CD4-positive, alpha-beta T cell (primary cell): Measurements from ENCODE around the gene NRXN3. TPM values are rescaled to one million over a fixed set of nuclear protein-coding genes. Genes with fewer than 3 reads are reported as not detected.

Source experiments
- ATAC-seq: fragments of 200-7000 bp; cut with Tn5 transposase; one replicate; pipeline ENCODE4 v1.10.0; 2022; ENCODE audit warnings: mild to moderate bottlenecking; ENCODE audit not compliant: poor library complexity
- CTCF ChIA-PET: fragments of 350-600 bp; sonication (Branson Sonifier 250); formaldehyde crosslinking; loops from one replicate; lab custom pipeline; 2021; ENCODE audit warnings: antibody characterized with exemption, inconsistent platforms; lab: Charles Lee
- POLR2A ChIA-PET: fragments of 350-600 bp; sonication (Branson Sonifier 250); formaldehyde crosslinking; loops from one replicate; lab custom pipeline; 2021; ENCODE audit warnings: antibody characterized with exemption, inconsistent platforms; lab: Charles Lee
- DNase-seq, 14 experiments: peaks; one replicate each; pipeline ENCODE4 v3.0.0-alpha.2; 2013 to 2020; ENCODE audit warnings: mixed read lengths in 2 of 14
- H3K27ac ChIP-seq, 2 donors: one replicate each; pipeline versions ENCODE4 v1.5.1 to v1.7.0; 2013; ENCODE audit warnings: low read length in 2 of 2, low read depth in 1 of 2, mild to moderate bottlenecking in 1 of 2
- H3K27me3 ChIP-seq, 2 experiments: 1 replicate in 1 of 2; 2 replicates in 1 of 2; pipeline versions ENCODE4 v1.6.1 to v1.7.0; 2013; ENCODE audit warnings: low read length in 2 of 2, control low read depth in 1 of 2, mild to moderate bottlenecking in 1 of 2, moderate library complexity in 1 of 2; ENCODE audit not compliant: insufficient read depth in 2 of 2, control insufficient read depth in 1 of 2
- H3K36me3 ChIP-seq: one replicate; pipeline ENCODE4 v1.6.1; 2013; ENCODE audit warnings: low read length, control low read depth; ENCODE audit not compliant: insufficient read depth
- H3K4me1 ChIP-seq: one replicate; pipeline ENCODE4 v1.6.1; 2013; ENCODE audit warnings: low read length, control low read depth; ENCODE audit not compliant: insufficient read depth
- H3K4me3 ChIP-seq: one replicate; pipeline ENCODE4 v1.5.1; 2013; ENCODE audit warnings: mild to moderate bottlenecking, low read length, moderate library complexity
- H3K9me3 ChIP-seq, 2 experiments: 1 replicate in 1 of 2; 2 replicates in 1 of 2; pipeline versions ENCODE4 v1.6.1 to v1.7.0; 2013; ENCODE audit warnings: low read length in 2 of 2, mild to moderate bottlenecking in 2 of 2, control low read depth in 1 of 2, moderate library complexity in 1 of 2; ENCODE audit not compliant: control insufficient read depth in 1 of 2, insufficient read depth in 1 of 2
- H3K27ac Mint-ChIP-seq: one replicate; pipeline ENCODE4 v1.8.0; 2020; ENCODE audit warnings: mixed read lengths
- H3K27me3 Mint-ChIP-seq: one replicate; pipeline ENCODE4 v1.8.0; 2021; ENCODE audit warnings: mixed read lengths
- H3K36me3 Mint-ChIP-seq: one replicate; pipeline ENCODE4 v1.8.0; 2021; ENCODE audit warnings: low read depth, mixed read lengths
- H3K4me1 Mint-ChIP-seq: one replicate; pipeline ENCODE4 v1.8.0; 2021; ENCODE audit warnings: low read depth, mixed read lengths
- H3K4me3 Mint-ChIP-seq: one replicate; pipeline ENCODE4 v1.8.0; 2020; ENCODE audit warnings: mild to moderate bottlenecking, mixed read lengths
- H3K9me3 Mint-ChIP-seq: one replicate; pipeline ENCODE4 v1.8.0; 2020; ENCODE audit warnings: mixed read lengths
- CTCF ChIP-seq: fragments of 200-600 bp; IDR thresholded peaks from one replicate; pipeline ENCODE4 v1.8.0; 2022; ENCODE audit warnings: antibody characterized with exemption, mild to moderate bottlenecking
- intact Hi-C, 2 experiments: fragments of 100-400 bp; cut with DNase I in 1 of 2; cut with micrococcal nuclease in 1 of 2; formaldehyde crosslinking; loops; one replicate each; pipeline versions ENCODE4 v1.15.1 to v1.9.0; 2023 to 2025; cut with DNase I, micrococcal nuclease
- total RNA-seq, 174 experiments: library from RNA in 2 of 174; stranded (reverse) in 2 of 174; gene quantifications; one replicate each; pipeline ENCODE4 v1.2.3 and lab custom pipeline; 2021 to 2026

Gene NRXN3
- total RNA-seq, 2 experiments from 2014 or later = not detected

- H3K9me3 Mint-ChIP-seq = no peaks in the 10 kb centered on the region
- H3K4me3 Mint-ChIP-seq = no peak overlapping the region
- H3K4me1 Mint-ChIP-seq = no peaks in the 10 kb centered on the region
- ChIA-PET POLR2A (no interaction called here), CTCF (no interaction called here)
- Histone ChIP-seq H3K36me3 (no peaks in the 10 kb centered on the region), H3K4me3 (no peak overlapping the region), H3K9me3 (peaks cover 0 to 3% of the 10 kb centered on the region in 2 experiments), H3K4me1 (no peaks in the 10 kb centered on the region), H3K27ac (no peak overlapping the region), H3K27me3 (no peaks in the 10 kb centered on the region)
- no peak overlapping the region for H3K27ac Mint-ChIP-seq
- no peak for TF ChIP-seq CTCF
- peaks cover 6% of the 10 kb centered on the region for H3K27me3 Mint-ChIP-seq
- DNase-seq = no peak
- intact Hi-C loops = no loop called here
- H3K36me3 Mint-ChIP-seq = no peaks in the 10 kb centered on the region
- ATAC-seq = no peak
These were observed 921.3 kb downstream of the NRXN3 start for GRCh38 chr14:79091381-79091963.

GRCh38 chr14:79093531-79093930 lies 923.4 kb downstream of the NRXN3 start:
- ChIA-PET CTCF (no interaction called here), POLR2A (no interaction called here)
- ATAC-seq = no peak
- intact Hi-C loops = no loop called here
- Mint-ChIP-seq H3K4me1 (no peaks in the 10 kb centered on the region), H3K4me3 (no peak overlapping the region), H3K9me3 (no peaks in the 10 kb centered on the region), H3K27me3 (no peaks in the 10 kb centered on the region), H3K27ac (no peak overlapping the region), H3K36me3 (no peaks in the 10 kb centered on the region)
- Histone ChIP-seq H3K4me1 (no peaks in the 10 kb centered on the region), H3K27ac (no peak overlapping the region), H3K4me3 (no peak overlapping the region), H3K9me3 (peaks cover 0 to 3% of the 10 kb centered on the region in 2 experiments), H3K27me3 (no peaks in the 10 kb centered on the region), H3K36me3 (no peaks in the 10 kb centered on the region)
- no peak for TF ChIP-seq CTCF
- no peak for DNase-seq

- intact Hi-C loops = no loop called here
- Histone ChIP-seq H3K36me3 (no peaks in the 10 kb centered on the region), H3K4me1 (no peaks in the 10 kb centered on the region), H3K27ac (no peak overlapping the region), H3K4me3 (no peak overlapping the region), H3K27me3 (no peaks in the 10 kb centered on the region), H3K9me3 (peaks cover 0 to 3% of the 10 kb centered on the region in 2 experiments)
- no peak for ATAC-seq
- Mint-ChIP-seq H3K4me1 (no peaks in the 10 kb centered on the region), H3K27ac (no peak overlapping the region), H3K9me3 (no peaks in the 10 kb centered on the region), H3K27me3 (no peaks in the 10 kb centered on the region), H3K36me3 (no peaks in the 10 kb centered on the region), H3K4me3 (no peak overlapping the region)
- DNase-seq = no peak
- CTCF ChIA-PET = no interaction called here
- no peak for TF ChIP-seq CTCF
- POLR2A ChIA-PET = no interaction called here
These were observed 924.8 kb downstream of the NRXN3 start for GRCh38 chr14:79094951-79095350.
